Measurements from ENCODE around the gene SMCO4.
A peak's percentile ranks its signal among the peaks of the same experiment; 100 is the strongest.

Gene SMCO4

DNA sequence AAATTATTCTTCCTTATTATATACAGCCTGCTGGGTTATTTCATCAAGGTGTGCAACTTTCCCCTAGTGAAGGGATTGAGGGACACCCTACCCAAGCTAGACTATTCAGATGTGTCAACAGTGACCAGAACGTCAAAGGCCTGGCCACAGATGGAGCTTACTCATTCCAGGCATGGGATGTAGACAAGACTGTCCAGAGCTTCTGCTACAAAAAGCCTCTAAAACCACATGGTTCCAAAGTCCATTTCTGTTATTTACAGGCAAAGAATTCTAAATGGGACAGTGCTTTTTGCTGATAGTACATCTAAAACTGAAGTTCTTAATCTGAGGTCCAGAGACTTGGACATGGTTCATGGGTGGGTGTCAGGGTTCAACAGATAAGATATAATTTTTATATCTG, 9.7 kb upstream of the SMCO4 start:
- no peaks in the 10 kb centered on the region for H3K4me1 ChIP-seq (ENCODE audit: control insufficient read depth, insufficient read depth, low read depth, low read length)
- no peak overlapping the region for H3K18ac ChIP-seq (ENCODE audit: low read depth in 1 of 2, low read length in 2 of 2)
- H4K91ac ChIP-seq (ENCODE audit: low read length): no peak overlapping the region
- no peak overlapping the region for H2AFZ ChIP-seq (ENCODE audit: low read depth, low read length)
- peaks cover 31 to 36% of the 10 kb centered on the region in 2 experiments for H3K27me3 ChIP-seq (ENCODE audit: control insufficient read depth in 1 of 2, insufficient read depth in 1 of 2, low read length in 2 of 2)
- no peak overlapping the region for H3K4me2 ChIP-seq (ENCODE audit: low read length, poor library complexity, severe bottlenecking)
- H3K4ac ChIP-seq (ENCODE audit: low read depth in 1 of 2, low read length in 2 of 2): no peak overlapping the region
- no peak overlapping the region for H2AK5ac ChIP-seq (ENCODE audit: low read length, severe bottlenecking)
- no peak overlapping the region for H3K27ac ChIP-seq (ENCODE audit: low read length, poor library complexity, severe bottlenecking)
- 75% methylated on average over 1 of the region's 1 CpG for WGBS
- H4K8ac ChIP-seq (ENCODE audit: low read length): no peak overlapping the region
- H3K4me3 ChIP-seq (ENCODE audit: insufficient read depth in 1 of 2, low read depth in 1 of 2, low read length in 2 of 2): no peak overlapping the region
- no peak overlapping the region for H3K9ac ChIP-seq (ENCODE audit: low read length)
- H3K23ac ChIP-seq (ENCODE audit: low read length in 2 of 2): no peak overlapping the region
- DNase-seq: no peak
- H3K79me1 ChIP-seq (replicated peaks; ENCODE audit: low read length, poor library complexity, severe bottlenecking): no peaks in the 10 kb centered on the region
- H3K36me3 ChIP-seq (ENCODE audit: control insufficient read depth in 1 of 2, insufficient read depth in 2 of 2, low read depth in 1 of 2, low read length in 2 of 2): no peaks in the 10 kb centered on the region
- no peak overlapping the region for H2BK15ac ChIP-seq (ENCODE audit: low read depth, poor library complexity, severe bottlenecking)
- no peak overlapping the region for H2BK12ac ChIP-seq (ENCODE audit: low read length in 2 of 2)
- H3K9me3 ChIP-seq (ENCODE audit: control insufficient read depth, low read length): no peaks in the 10 kb centered on the region
- no peak overlapping the region for H2BK5ac ChIP-seq (ENCODE audit: low read depth, low read length, poor library complexity, severe bottlenecking)
- no peak overlapping the region for H3K14ac ChIP-seq (ENCODE audit: low read length in 2 of 2)
- H2BK120ac ChIP-seq (ENCODE audit: low read depth, low read length): no peak overlapping the region

DNA sequence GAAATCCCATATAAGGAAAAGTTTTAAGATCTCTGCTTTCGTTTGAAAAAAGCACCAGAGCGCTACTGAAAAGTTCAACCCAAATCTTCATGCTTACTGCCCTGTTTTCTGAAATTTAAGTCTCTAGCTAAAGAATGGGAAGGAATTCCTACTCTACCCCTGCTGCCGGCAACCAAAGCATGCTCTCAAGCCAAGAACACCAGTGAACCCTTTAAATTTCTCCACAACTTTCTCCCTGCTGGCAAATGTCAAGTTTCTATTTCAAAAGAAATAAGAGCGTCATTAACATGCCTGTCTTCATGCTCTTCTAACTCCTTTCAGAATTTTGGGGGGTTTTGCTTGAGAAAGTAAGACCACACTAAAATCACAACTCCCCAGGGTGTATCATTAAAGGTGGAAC, 6.8 kb upstream of the SMCO4 start:
- peaks cover 31 to 36% of the 10 kb centered on the region in 2 experiments for H3K27me3 ChIP-seq (ENCODE audit: control insufficient read depth in 1 of 2, insufficient read depth in 1 of 2, low read length in 2 of 2)
- DNase-seq: no peak
- H3K4me1 ChIP-seq (ENCODE audit: control insufficient read depth, insufficient read depth, low read depth, low read length): no peaks in the 10 kb centered on the region
- no peaks in the 10 kb centered on the region for H3K36me3 ChIP-seq (ENCODE audit: control insufficient read depth in 1 of 2, insufficient read depth in 2 of 2, low read depth in 1 of 2, low read length in 2 of 2)
- no peak overlapping the region for H3K9ac ChIP-seq (ENCODE audit: low read length)
- H2BK5ac ChIP-seq (ENCODE audit: low read depth, low read length, poor library complexity, severe bottlenecking): no peak overlapping the region
- H2BK120ac ChIP-seq (ENCODE audit: low read depth, low read length): no peak overlapping the region
- no peaks in the 10 kb centered on the region for H3K79me1 ChIP-seq (replicated peaks; ENCODE audit: low read length, poor library complexity, severe bottlenecking)
- H2AFZ ChIP-seq (ENCODE audit: low read depth, low read length): no peak overlapping the region
- H2AK5ac ChIP-seq (ENCODE audit: low read length, severe bottlenecking): no peak overlapping the region
- H3K4ac ChIP-seq (ENCODE audit: low read depth in 1 of 2, low read length in 2 of 2): no peak overlapping the region
- no peak overlapping the region for H2BK15ac ChIP-seq (ENCODE audit: low read depth, poor library complexity, severe bottlenecking)
- H2BK12ac ChIP-seq (ENCODE audit: low read length in 2 of 2): no peak overlapping the region
- no peak overlapping the region for H4K8ac ChIP-seq (ENCODE audit: low read length)
- no peak overlapping the region for H3K4me2 ChIP-seq (ENCODE audit: low read length, poor library complexity, severe bottlenecking)
- no peak overlapping the region for H3K4me3 ChIP-seq (ENCODE audit: insufficient read depth in 1 of 2, low read depth in 1 of 2, low read length in 2 of 2)
- H3K14ac ChIP-seq (ENCODE audit: low read length in 2 of 2): no peak overlapping the region
- H3K23ac ChIP-seq (ENCODE audit: low read length in 2 of 2): no peak overlapping the region
- WGBS: 94% methylated on average over 4 of the region's 4 CpGs
- H4K91ac ChIP-seq (ENCODE audit: low read length): no peak overlapping the region
- no peak overlapping the region for H3K18ac ChIP-seq (ENCODE audit: low read depth in 1 of 2, low read length in 2 of 2)
- no peak overlapping the region for H3K27ac ChIP-seq (ENCODE audit: low read length, poor library complexity, severe bottlenecking)
- H3K9me3 ChIP-seq (ENCODE audit: control insufficient read depth, low read length): no peaks in the 10 kb centered on the region

DNA sequence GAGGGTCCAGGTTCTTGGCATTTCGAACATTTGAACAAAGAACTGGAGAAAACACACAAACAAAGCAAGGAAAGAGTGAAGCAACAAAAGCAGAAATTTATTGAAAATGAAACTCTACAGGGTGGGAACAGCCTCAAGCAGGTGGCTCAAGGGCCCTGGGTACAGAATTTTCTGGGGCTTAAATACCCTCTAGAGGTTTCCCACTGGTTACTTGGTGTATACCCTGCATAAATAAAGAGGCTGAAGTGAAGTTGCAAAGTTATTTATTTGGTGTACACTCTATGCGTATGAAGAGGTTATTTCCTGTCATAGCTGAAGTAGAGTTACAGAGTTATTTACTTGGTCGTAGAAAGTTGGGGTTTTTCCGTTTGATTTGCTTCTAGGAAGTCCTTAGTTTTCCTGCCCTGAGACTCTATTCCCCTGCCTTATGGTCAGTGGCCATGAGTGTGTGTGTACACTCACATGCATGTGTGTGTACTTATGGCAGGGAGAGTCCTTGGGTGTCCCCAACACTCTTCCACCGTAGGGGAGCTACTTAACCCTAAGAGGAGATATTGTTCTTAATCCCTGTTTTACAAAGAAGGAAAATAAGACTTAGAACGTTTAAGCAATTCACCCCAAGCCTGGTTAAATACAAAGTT, 5.6 kb upstream of the SMCO4 start:
- no peak overlapping the region for H3K4me3 ChIP-seq (ENCODE audit: insufficient read depth in 1 of 2, low read depth in 1 of 2, low read length in 2 of 2)
- H3K27ac ChIP-seq (ENCODE audit: low read length, poor library complexity, severe bottlenecking): no peak overlapping the region
- WGBS: 31% methylated on average over 4 of the region's 6 CpGs
- H3K23ac ChIP-seq (ENCODE audit: low read length in 2 of 2): no peak overlapping the region
- no peak overlapping the region for H2BK15ac ChIP-seq (ENCODE audit: low read depth, poor library complexity, severe bottlenecking)
- DNase-seq: no peak
- H3K4me2 ChIP-seq (ENCODE audit: low read length, poor library complexity, severe bottlenecking): no peak overlapping the region
- H2BK5ac ChIP-seq (ENCODE audit: low read depth, low read length, poor library complexity, severe bottlenecking): no peak overlapping the region
- no peaks in the 10 kb centered on the region for H3K36me3 ChIP-seq (ENCODE audit: control insufficient read depth in 1 of 2, insufficient read depth in 2 of 2, low read depth in 1 of 2, low read length in 2 of 2)
- peak overlapping the region; percentile 55 for H2AK5ac ChIP-seq (ENCODE audit: low read length, severe bottlenecking)
- peaks cover 25 to 32% of the 10 kb centered on the region in 2 experiments for H3K27me3 ChIP-seq (ENCODE audit: control insufficient read depth in 1 of 2, insufficient read depth in 1 of 2, low read length in 2 of 2)
- H2BK120ac ChIP-seq (ENCODE audit: low read depth, low read length): no peak overlapping the region
- H2AFZ ChIP-seq (ENCODE audit: low read depth, low read length): no peak overlapping the region
- no peak overlapping the region for H3K18ac ChIP-seq (ENCODE audit: low read depth in 1 of 2, low read length in 2 of 2)
- peaks cover 1% of the 10 kb centered on the region for H3K4me1 ChIP-seq (ENCODE audit: control insufficient read depth, insufficient read depth, low read depth, low read length)
- H4K8ac ChIP-seq (ENCODE audit: low read length): peak overlapping the region; percentile 4
- no peaks in the 10 kb centered on the region for H3K79me1 ChIP-seq (replicated peaks; ENCODE audit: low read length, poor library complexity, severe bottlenecking)
- H2BK12ac ChIP-seq (ENCODE audit: low read length in 2 of 2): no peak overlapping the region
- no peak overlapping the region for H3K9ac ChIP-seq (ENCODE audit: low read length)
- H4K91ac ChIP-seq (ENCODE audit: low read length): no peak overlapping the region
- no peaks in the 10 kb centered on the region for H3K9me3 ChIP-seq (ENCODE audit: control insufficient read depth, low read length)
- H3K14ac ChIP-seq (ENCODE audit: low read length in 2 of 2): no peak overlapping the region
- H3K4ac ChIP-seq (ENCODE audit: low read depth in 1 of 2, low read length in 2 of 2): no peak overlapping the region

DNA sequence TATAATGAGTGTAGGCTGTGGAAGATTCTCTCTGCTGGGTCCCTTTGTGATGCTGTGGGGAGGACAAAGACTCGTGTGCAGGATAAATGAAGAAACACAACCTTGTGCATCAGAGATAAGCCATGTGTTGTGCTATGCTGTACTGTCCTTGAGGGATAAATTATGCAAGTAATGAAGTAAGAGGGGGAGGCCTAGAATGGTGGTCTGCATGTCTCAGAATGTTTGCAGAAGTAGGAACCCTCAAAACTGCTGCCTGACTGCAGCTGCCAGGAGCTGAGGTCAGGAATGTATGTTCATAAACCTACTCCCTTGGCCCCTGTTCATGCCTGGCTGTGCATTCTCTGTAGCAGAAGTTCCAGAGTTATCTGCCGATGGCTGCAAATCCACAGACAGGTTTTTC, 4.6 kb upstream of the SMCO4 start:
- 73% methylated on average over 1 of the region's 2 CpGs for WGBS
- peaks cover 4% of the 10 kb centered on the region for H3K4me1 ChIP-seq (ENCODE audit: control insufficient read depth, insufficient read depth, low read depth, low read length)

More for the DNA sequence above, 4.6 kb upstream of the SMCO4 start:
- no peaks in the 10 kb centered on the region for H3K36me3 ChIP-seq (ENCODE audit: control insufficient read depth in 1 of 2, insufficient read depth in 2 of 2, low read depth in 1 of 2, low read length in 2 of 2)
- no peak overlapping the region for H3K4me2 ChIP-seq (ENCODE audit: low read length, poor library complexity, severe bottlenecking)
- no peak overlapping the region for H2AFZ ChIP-seq (ENCODE audit: low read depth, low read length)
- H3K18ac ChIP-seq (ENCODE audit: low read depth in 1 of 2, low read length in 2 of 2): no peak overlapping the region
- H3K9ac ChIP-seq (ENCODE audit: low read length): no peak overlapping the region
- H2BK5ac ChIP-seq (ENCODE audit: low read depth, low read length, poor library complexity, severe bottlenecking): no peak overlapping the region
- no peak overlapping the region for H3K23ac ChIP-seq (ENCODE audit: low read length in 2 of 2)
- H3K9me3 ChIP-seq (ENCODE audit: control insufficient read depth, low read length): no peaks in the 10 kb centered on the region
- no peak overlapping the region for H3K4me3 ChIP-seq (ENCODE audit: insufficient read depth in 1 of 2, low read depth in 1 of 2, low read length in 2 of 2)
- no peak overlapping the region for H3K27ac ChIP-seq (ENCODE audit: low read length, poor library complexity, severe bottlenecking)
- H3K27me3 ChIP-seq (ENCODE audit: control insufficient read depth in 1 of 2, insufficient read depth in 1 of 2, low read length in 2 of 2): peaks cover 24 to 32% of the 10 kb centered on the region in 2 experiments
- DNase-seq: no peak
- no peak overlapping the region for H4K91ac ChIP-seq (ENCODE audit: low read length)
- H2AK5ac ChIP-seq (ENCODE audit: low read length, severe bottlenecking): no peak overlapping the region
- no peak overlapping the region for H2BK120ac ChIP-seq (ENCODE audit: low read depth, low read length)
- no peak overlapping the region for H2BK12ac ChIP-seq (ENCODE audit: low read length in 2 of 2)
- no peak overlapping the region for H3K14ac ChIP-seq (ENCODE audit: low read length in 2 of 2)
- H3K79me1 ChIP-seq (replicated peaks; ENCODE audit: low read length, poor library complexity, severe bottlenecking): no peaks in the 10 kb centered on the region
- H4K8ac ChIP-seq (ENCODE audit: low read length): no peak overlapping the region
- no peak overlapping the region for H2BK15ac ChIP-seq (ENCODE audit: low read depth, poor library complexity, severe bottlenecking)
- no peak overlapping the region for H3K4ac ChIP-seq (ENCODE audit: low read depth in 1 of 2, low read length in 2 of 2)

All from mesenchymal stem cell (in vitro differentiated cells and primary cell).